ENCODE measurements around the gene NFASC.

The NFASC gene

DNA sequence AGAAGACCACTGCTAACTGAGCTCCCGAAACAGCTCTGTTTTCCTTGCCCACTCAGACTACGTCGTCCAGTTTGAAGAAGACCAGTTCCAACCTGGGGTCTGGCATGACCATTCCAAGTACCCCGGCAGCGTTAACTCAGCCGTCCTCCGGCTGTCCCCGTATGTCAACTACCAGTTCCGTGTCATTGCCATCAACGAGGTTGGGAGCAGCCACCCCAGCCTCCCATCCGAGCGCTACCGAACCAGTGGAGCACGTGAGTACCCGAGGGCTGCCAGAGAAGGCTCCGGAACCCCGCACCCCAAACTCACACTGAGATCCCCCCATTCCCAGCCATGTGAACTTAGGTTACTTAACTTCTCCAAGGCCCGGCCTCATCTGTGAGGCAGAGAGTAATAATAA is 108.6 kb downstream of the NFASC start:
- in situ Hi-C loops (cut with HindIII; ENCODE audit: low sequenced_read_pairs) = no loop called here
- DNase-seq (ENCODE audit: low read depth, low spot score) = no peak
- TF ChIP-seq, protein P1, sequence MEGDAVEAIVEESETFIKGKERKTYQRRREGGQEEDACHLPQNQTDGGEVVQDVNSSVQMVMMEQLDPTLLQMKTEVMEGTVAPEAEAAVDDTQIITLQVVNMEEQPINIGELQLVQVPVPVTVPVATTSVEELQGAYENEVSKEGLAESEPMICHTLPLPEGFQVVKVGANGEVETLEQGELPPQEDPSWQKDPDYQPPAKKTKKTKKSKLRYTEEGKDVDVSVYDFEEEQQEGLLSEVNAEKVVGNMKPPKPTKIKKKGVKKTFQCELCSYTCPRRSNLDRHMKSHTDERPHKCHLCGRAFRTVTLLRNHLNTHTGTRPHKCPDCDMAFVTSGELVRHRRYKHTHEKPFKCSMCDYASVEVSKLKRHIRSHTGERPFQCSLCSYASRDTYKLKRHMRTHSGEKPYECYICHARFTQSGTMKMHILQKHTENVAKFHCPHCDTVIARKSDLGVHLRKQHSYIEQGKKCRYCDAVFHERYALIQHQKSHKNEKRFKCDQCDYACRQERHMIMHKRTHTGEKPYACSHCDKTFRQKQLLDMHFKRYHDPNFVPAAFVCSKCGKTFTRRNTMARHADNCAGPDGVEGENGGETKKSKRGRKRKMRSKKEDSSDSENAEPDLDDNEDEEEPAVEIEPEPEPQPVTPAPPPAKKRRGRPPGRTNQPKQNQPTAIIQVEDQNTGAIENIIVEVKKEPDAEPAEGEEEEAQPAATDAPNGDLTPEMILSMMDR (IDR thresholded peaks at IDR 0.05; ENCODE audit: low read depth, low read length) = no peak
- no peak overlapping the region for H3K4me3 ChIP-seq (ENCODE audit: low read depth, low read length)

DNA sequence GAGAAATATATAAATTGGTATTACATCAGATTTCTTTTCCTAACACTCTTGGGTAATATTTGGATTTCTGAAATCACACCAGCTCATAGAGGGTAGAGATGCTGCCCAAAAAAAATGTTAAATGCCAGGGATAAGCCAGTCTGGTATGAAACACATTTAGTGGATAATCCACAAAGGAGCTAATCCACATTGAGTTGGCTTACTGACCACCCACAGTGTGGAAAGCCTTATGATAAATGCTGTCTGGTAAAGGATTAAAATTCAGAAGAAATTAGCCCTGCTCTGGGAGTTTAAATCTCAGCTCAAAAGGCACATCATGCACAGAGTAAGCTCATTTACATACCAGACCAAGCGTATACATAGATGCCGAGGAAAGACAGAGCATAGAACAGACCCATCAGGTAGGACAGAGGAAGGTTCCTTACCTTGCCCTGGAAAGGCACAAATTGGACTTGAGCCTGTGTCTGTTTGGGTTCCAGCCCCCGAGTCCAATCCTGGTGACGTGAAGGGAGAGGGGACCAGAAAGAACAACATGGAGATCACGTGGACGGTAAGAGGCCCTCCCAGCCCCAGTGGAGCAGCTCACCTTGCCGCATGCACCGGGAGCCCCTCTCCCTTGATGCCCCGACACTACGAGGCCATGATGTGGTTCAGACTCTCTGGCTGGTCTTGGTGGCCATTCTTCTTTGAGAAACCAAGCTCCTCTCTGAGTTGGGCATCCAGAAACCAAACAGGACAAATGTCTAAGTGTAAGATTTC is 109.4 kb downstream of the NFASC start:
- no peak for DNase-seq (ENCODE audit: low read depth, low spot score)
- in situ Hi-C loops (cut with HindIII; ENCODE audit: low sequenced_read_pairs) = no loop called here
- no peak overlapping the region for H3K4me3 ChIP-seq (ENCODE audit: low read depth, low read length)
- TF ChIP-seq, protein P1 (IDR thresholded peaks at IDR 0.05; ENCODE audit: low read depth, low read length) = no peak

DNA sequence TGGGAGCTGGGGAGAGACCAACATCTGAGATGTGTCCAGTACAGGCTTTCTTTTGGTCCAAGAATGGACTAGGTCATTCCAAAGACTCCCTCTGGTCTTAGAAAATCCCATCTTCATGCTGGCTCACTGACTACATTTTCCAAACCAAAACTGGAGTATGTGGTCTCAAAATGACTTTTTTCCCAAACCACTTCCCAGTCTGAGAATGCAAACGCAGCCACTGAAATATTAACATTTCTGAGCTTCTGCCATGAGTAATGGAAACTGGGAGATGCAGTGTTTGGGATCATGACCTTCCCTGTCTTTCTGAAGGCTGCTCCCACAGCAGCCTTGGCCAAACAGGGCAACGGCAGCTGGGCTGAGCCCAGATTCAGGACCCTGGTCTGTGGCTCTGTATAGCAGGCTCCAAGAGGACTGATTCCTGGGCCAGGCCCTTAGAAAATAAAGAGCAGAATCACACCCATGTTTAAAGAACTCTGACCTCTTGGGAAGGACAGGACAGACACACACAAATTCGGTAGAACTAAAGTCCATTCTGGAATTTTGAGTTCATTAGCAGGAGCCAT is 110.3 kb downstream of the NFASC start:
- in situ Hi-C loops (cut with HindIII; ENCODE audit: low sequenced_read_pairs) = no loop called here
- TF ChIP-seq, protein P1 (IDR thresholded peaks at IDR 0.05; ENCODE audit: low read depth, low read length) = no peak
- no peak overlapping the region for H3K4me3 ChIP-seq (ENCODE audit: low read depth, low read length)
- DNase-seq (ENCODE audit: low read depth, low spot score) = no peak

DNA sequence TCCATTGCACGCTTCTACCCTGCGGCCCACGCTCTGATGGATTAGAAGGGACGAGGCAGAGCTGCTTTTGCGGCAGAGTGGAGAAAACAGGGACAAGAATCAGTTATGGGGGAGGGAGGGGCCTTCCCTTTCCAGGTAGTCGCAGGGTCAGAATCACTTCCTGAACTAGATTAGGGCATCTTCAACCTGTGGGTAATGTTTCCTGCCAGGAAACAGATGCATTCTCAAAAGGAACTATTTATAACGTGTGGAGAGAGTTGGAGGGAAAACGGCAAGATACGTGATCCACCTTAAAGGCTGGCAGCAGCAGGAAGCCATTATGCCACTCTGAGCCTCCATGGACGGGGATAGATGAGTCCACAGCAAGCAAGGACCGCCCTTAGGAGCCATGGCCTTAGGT is 112.5 kb downstream of the NFASC start:
- no peak for DNase-seq (ENCODE audit: low read depth, low spot score)
- TF ChIP-seq, protein P1 (IDR thresholded peaks at IDR 0.05; ENCODE audit: low read depth, low read length) = no peak
- H3K4me3 ChIP-seq (ENCODE audit: low read depth, low read length) = no peak overlapping the region
- in situ Hi-C loops (cut with HindIII; ENCODE audit: low sequenced_read_pairs) = no loop called here

DNA sequence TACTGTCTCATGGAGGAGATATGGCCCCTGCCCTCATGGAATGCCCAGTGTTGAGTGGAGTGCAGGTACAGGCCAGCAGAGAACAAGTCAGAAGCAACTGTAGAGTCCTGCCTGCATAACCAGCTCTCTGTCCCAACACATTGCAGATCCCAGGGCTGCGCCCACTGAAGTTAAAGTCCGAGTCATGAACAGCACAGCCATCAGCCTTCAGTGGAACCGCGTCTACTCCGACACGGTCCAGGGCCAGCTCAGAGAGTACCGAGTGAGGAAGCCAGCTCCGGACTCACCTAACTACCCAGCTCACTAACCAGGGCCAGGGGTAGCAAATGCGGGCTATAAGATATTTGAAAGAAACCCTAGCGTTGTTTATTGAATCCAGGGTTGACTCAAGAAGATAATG is 113.2 kb downstream of the NFASC start:
- no peak overlapping the region for H3K4me3 ChIP-seq (ENCODE audit: low read depth, low read length)

DNA sequence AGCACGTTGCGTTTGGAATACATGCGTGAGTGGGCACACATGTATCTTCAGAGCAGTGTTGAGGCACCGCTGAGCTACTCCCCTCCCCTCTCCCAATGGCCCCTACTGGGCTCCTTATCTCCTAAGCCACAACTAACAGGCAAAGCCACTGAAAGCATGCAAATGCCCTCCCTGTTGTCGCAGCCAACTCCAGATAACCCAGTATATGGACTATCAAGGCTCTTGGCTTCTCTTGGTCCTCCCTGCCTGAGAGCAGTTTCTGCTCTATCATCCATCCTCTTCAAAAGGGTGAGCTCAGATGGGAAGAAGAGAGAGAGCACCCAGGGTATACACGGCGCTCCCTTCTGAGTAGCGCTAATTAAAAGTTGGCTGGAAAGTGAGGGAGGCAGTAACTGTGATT is 113.8 kb downstream of the NFASC start:
- in situ Hi-C loops (cut with HindIII; ENCODE audit: low sequenced_read_pairs) = no loop called here
- no peak for DNase-seq (ENCODE audit: low read depth, low spot score)
- TF ChIP-seq, protein P1 (IDR thresholded peaks at IDR 0.05; ENCODE audit: low read depth, low read length) = no peak
- H3K4me3 ChIP-seq (ENCODE audit: low read depth, low read length) = no peak overlapping the region

More for the DNA sequence above, 113.2 kb downstream of the NFASC start:
- DNase-seq (ENCODE audit: low read depth, low spot score) = no peak
- in situ Hi-C loops (cut with HindIII; ENCODE audit: low sequenced_read_pairs) = no loop called here
- TF ChIP-seq, protein P1 (IDR thresholded peaks at IDR 0.05; ENCODE audit: low read depth, low read length) = no peak

Data from astrocyte of the spinal cord (primary cell).